Panc1 (cell line): ENCODE results near the gene CCDC92B. TPM values are rescaled to one million over a fixed set of nuclear protein-coding genes. Genes with fewer than 3 reads are reported as not detected.

Source experiments
- ATAC-seq: fragments of 200-7000 bp; cut with Tn5 transposase; 2 replicates; pipeline ENCODE4 v1.9.1; 2020; ENCODE audit warnings: mild to moderate bottlenecking, moderate library complexity
- BruUV-seq: library from RNA; stranded (reverse); fragments of 400-500 nt; replicated peaks from 2 replicates; lab custom pipeline; 2021; lab: Mats Ljungman, UMichigan
- CTCF ChIA-PET: fragments of 300-600 bp; sonication (Branson Sonifier 250); formaldehyde crosslinking; loops from one replicate; lab custom pipeline; 2022; ENCODE audit warnings: antibody characterized with exemption; lab: Charles Lee
- POLR2A ChIA-PET: fragments of 300-600 bp; sonication (Branson Sonifier 250); formaldehyde crosslinking; loops from one replicate; lab custom pipeline; 2022; ENCODE audit warnings: antibody characterized with exemption; lab: Charles Lee
- DNase-seq: peaks from one replicate; pipeline ENCODE4 v3.0.0-alpha.2; 2010; ENCODE audit warnings: low read depth, low spot score
- H3K27ac ChIP-seq: 2 replicates; pipeline ENCODE4 v1.5.1; 2011; ENCODE audit warnings: mild to moderate bottlenecking, low read length, inconsistent platforms
- H3K27me3 ChIP-seq: fragments of 200-500 bp; sonication (Bioruptor generic); 2 replicates; pipeline ENCODE4 v1.6.0; 2014; ENCODE audit warnings: low read length, inconsistent platforms; ENCODE audit not compliant: control insufficient read depth, insufficient read depth
- H3K36me3 ChIP-seq: fragments of 200-500 bp; sonication (Bioruptor generic); 2 replicates; pipeline ENCODE4 v1.5.1; 2014; ENCODE audit warnings: inconsistent platforms, mild to moderate bottlenecking, low read length, moderate library complexity; ENCODE audit not compliant: control insufficient read depth, insufficient read depth
- H3K4me1 ChIP-seq: 2 replicates; pipeline ENCODE4 v1.5.1; 2011; ENCODE audit warnings: inconsistent platforms, mild to moderate bottlenecking, low read length, moderate library complexity; ENCODE audit not compliant: control insufficient read depth, insufficient read depth
- H3K4me3 ChIP-seq, 2 experiments: 2 replicates each; pipeline ENCODE4 v1.5.1; 2011 to 2012; ENCODE audit warnings: low read depth in 2 of 2, low read length in 2 of 2, mild to moderate bottlenecking in 2 of 2, inconsistent platforms in 1 of 2, moderate library complexity in 1 of 2
- H3K9me3 ChIP-seq: fragments of 200-500 bp; sonication (Bioruptor generic); 2 replicates; pipeline ENCODE4 v1.5.1; 2014; ENCODE audit warnings: low read depth, mild to moderate bottlenecking, inconsistent platforms, low read length, moderate library complexity; ENCODE audit not compliant: control insufficient read depth, insufficient read depth
- POLR2AphosphoS5 ChIP-seq: IDR thresholded peaks from 2 replicates; pipeline ENCODE4 v1.6.1; 2012; ENCODE audit warnings: mild to moderate bottlenecking, low read depth, low read length, moderate library complexity
- REST ChIP-seq, 2 experiments: IDR thresholded peaks; 2 replicates each; pipeline ENCODE4 v1.6.1; 2011 to 2012; ENCODE audit warnings: low read depth in 2 of 2, control low read depth in 1 of 2, low read length in 1 of 2, mild to moderate bottlenecking in 1 of 2, moderate library complexity in 1 of 2; ENCODE audit not compliant: insufficient read depth in 1 of 2
- SIN3A ChIP-seq: IDR thresholded peaks from 2 replicates; pipeline ENCODE4 v1.6.1; 2012; ENCODE audit warnings: low read depth, mild to moderate bottlenecking, low read length, moderate library complexity, borderline replicate concordance; ENCODE audit not compliant: insufficient read depth
- TCF7L2 ChIP-seq: IDR thresholded peaks from 2 replicates; pipeline ENCODE4 v1.6.1; 2011; ENCODE audit warnings: mild to moderate bottlenecking, low read depth, low read length, inconsistent platforms
- in situ Hi-C: cut with HindIII; loops from 2 replicates; pipeline ENCODE4 v1.10.0; 2016; ENCODE audit warnings: low sequenced_read_pairs, low pct_unique_long_range_greater_than_20kb
- intact Hi-C: fragments of 100-400 bp; cut with micrococcal nuclease; formaldehyde crosslinking; loops from one replicate; pipeline ENCODE4 v1.10.0; 2022; ENCODE audit not compliant: unreplicated experiment
- total RNA-seq: library from RNA; stranded (reverse); gene quantifications from one replicate; pipeline ENCODE4 v1.2.1, GENCODE V29; 2021; ENCODE audit not compliant: unreplicated experiment
- TF ChIP-seq, protein P1 (sequence below): fragments of 450-650 bp; IDR thresholded peaks from 2 replicates; pipeline ENCODE4 v1.5.1; 2017; ENCODE audit warnings: mild to moderate bottlenecking

Gene CCDC92B
- total RNA-seq, 1 experiment from 2014 or later = 0.51 TPM

DNA sequence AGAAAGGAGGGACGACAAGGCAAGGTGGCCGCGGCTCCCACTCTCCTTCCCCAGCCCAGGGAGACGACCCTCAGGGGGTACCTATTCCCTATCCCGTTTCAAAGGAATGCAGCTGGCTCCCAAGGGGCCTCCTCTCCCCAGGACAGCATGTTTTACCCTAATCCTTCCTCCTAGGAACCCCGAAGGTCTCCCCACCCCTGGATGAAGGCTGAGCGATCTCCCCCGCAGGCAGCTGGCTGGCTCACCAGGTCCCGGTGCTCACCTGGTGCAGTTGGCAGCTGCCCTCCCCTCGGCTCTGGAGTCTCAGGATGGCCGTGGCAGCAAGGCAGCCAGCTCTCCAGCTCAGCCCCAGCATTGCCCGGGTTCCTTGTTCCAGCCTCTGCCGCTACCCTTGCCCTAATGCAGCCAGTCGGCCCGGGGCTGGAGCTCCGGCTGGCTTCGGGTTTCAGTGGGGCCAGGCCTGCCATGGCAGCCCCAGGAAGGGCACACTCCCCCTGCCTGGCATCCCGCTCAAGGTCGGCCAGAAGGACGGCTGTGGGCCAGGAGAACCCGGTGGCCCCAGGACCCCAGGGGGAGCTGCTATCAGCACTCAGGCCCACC lies 42.4 kb downstream of the CCDC92B start:
- no TSS peak for BruUV-seq
- Histone ChIP-seq H3K4me3 (no peak overlapping the region), H3K27me3 (no peaks in the 10 kb centered on the region), H3K4me1 (peaks cover 19% of the 10 kb centered on the region), H3K27ac (no peak overlapping the region; the same call in 1 of the 2 replicates), H3K9me3 (no peaks in the 10 kb centered on the region), H3K36me3 (peaks cover 1% of the 10 kb centered on the region; the same call in 1 of the 2 replicates)
- TF ChIP-seq POLR2AphosphoS5 = no peak
- no peak for TF ChIP-seq TCF7L2
- no peak for TF ChIP-seq REST (IDR thresholded peaks at IDR 0.05; ENCODE audit: insufficient read depth in 1 of 2, low read depth in 2 of 2, low read length in 1 of 2)
- TF ChIP-seq, protein P1, sequence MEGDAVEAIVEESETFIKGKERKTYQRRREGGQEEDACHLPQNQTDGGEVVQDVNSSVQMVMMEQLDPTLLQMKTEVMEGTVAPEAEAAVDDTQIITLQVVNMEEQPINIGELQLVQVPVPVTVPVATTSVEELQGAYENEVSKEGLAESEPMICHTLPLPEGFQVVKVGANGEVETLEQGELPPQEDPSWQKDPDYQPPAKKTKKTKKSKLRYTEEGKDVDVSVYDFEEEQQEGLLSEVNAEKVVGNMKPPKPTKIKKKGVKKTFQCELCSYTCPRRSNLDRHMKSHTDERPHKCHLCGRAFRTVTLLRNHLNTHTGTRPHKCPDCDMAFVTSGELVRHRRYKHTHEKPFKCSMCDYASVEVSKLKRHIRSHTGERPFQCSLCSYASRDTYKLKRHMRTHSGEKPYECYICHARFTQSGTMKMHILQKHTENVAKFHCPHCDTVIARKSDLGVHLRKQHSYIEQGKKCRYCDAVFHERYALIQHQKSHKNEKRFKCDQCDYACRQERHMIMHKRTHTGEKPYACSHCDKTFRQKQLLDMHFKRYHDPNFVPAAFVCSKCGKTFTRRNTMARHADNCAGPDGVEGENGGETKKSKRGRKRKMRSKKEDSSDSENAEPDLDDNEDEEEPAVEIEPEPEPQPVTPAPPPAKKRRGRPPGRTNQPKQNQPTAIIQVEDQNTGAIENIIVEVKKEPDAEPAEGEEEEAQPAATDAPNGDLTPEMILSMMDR = no peak
- no peak for TF ChIP-seq SIN3A
- DNase-seq (no peak), ATAC-seq (no peak)
- in situ Hi-C loops (no loop called here), intact Hi-C loops (no loop called here)
- ChIA-PET POLR2A (no interaction called here), CTCF (no interaction called here)

DNA sequence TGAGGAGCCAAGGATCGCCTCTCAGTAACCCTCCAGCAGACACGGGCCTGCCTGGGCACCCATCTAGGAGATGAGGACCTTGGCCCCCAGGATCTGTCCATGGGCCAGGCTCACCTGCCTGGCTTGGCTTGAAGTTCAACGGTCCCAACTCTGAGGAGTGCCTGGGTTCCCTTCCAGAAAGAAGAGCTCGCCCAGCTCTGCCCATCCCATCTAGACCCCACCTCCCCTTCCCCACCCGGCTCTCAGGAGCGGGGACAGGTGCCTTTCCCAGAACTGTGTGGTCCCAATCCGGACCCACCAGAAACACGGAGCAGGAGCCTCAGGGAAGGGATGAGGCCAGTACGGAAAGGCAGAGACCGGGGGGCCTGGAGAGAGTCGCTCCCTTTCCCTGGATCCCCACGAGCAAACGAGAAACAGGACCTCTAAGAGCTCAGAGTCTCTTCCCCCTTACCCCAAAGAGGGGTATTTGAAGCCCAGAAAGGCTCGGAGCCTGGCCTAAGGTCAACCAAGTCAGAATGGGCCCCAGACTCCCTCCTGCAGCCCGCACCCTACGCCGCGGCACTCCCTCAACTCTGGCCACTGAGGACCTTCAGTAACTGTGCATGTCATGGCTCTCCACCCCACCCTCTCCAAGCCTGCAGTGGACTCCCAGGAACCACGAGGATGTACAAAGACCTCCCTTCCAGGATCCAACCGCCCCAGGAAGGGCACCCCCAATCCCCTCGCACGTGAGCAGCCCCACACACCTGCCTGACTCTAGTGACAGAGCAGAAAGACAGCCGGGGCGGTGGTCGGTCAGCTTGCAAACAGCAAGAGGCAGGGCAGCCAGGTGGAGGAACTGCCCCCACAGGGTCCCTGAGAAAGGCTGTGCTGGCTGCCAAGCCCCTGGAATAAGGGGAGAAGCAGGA lies 43.3 kb downstream of the CCDC92B start:
- H3K9me3 ChIP-seq = no peaks in the 10 kb centered on the region
- intact Hi-C loops (no loop called here), in situ Hi-C loops (no loop called here)
- DNase-seq (no peak), ATAC-seq (no peak)
- H3K36me3 ChIP-seq = peaks cover 3% of the 10 kb centered on the region; the same call in 1 of the 2 replicates
- no peak overlapping the region for H3K4me3 ChIP-seq
- CTCF ChIA-PET = no interaction called here
- H3K4me1 ChIP-seq = peaks cover 19% of the 10 kb centered on the region
- no peak overlapping the region for H3K27ac ChIP-seq
- TF ChIP-seq, protein P1 = no peak
- no peak for TF ChIP-seq REST (IDR thresholded peaks at IDR 0.05; ENCODE audit: insufficient read depth in 1 of 2, low read depth in 2 of 2, low read length in 1 of 2)
- no peak for TF ChIP-seq TCF7L2
- TF ChIP-seq POLR2AphosphoS5 = no peak
- no peak for TF ChIP-seq SIN3A
- BruUV-seq = no TSS peak
- H3K27me3 ChIP-seq = no peaks in the 10 kb centered on the region
- POLR2A ChIA-PET = interaction anchor here (0.6 kb wide), 1 partner anchor 149 kb away, joined by 3 read pairs; no protein-coding TSS in a partner anchor
